HG03159 (cell line): Measurements from ENCODE around the gene ASXL2.

Experiments
- ATAC-seq: cut with Tn5 transposase; IDR thresholded peaks from one replicate; pipeline ENCODE4 v1.9.1; 2021; ENCODE audit warnings: mild to moderate bottlenecking, moderate library complexity; ENCODE audit not compliant: unreplicated experiment

The ASXL2 gene

DNA sequence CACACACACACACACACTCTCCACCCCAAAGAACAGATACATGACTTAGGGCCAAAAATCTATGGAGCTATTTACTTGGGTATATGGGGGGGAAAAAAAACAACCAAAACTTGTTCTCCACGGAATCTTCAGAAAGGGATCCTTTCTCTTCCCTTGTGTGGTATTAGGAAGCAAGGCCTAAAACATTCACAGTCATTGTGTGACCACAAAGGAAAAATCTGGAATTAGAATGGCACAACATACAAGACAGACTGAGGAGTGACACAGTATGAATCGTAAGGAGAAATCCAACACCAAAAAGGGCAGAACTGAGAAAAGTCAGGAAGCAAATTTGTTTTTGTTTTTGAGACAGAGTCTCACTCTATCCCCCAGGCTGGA lies 70.3 kb downstream of the ASXL2 start:
- ATAC-seq = no peak

DNA sequence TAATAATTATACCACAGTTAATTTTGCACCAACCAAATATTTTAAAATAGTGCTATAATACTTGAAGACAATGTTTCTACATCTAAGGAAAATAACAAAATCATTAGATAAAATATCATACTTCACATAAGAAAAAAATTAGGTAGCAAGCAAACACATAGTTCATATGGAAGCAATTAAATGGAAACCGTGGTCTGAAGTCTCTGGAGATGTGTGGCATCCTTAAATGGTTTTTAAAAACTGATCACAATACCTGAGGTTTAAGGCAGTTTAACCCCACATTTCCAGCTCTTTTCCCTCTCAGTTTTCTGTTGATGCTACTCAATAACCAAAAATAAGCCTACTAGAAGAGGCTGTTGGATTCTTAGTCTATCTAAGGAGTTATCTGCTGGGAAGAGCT lies 71.3 kb downstream of the ASXL2 start:
- no peak for ATAC-seq

DNA sequence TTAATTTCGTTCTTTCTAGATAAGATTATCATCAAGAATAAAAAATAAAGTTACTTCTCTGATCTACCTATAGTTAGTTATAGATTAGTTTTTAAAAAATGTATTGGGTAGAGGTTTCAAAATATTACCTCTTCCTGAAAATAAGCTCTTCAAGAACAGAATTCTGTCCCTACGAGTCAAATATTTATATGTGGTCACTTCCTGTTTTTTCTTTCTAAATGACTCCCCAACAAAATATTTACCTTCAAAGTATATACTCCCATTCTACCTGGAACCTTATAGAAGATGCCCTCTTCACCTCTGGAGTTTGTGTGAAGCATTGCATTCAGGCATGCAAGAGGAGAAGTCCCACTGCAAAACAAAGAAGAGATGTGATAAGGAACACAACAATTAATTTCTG lies 72.3 kb downstream of the ASXL2 start:
- ATAC-seq = no peak

DNA sequence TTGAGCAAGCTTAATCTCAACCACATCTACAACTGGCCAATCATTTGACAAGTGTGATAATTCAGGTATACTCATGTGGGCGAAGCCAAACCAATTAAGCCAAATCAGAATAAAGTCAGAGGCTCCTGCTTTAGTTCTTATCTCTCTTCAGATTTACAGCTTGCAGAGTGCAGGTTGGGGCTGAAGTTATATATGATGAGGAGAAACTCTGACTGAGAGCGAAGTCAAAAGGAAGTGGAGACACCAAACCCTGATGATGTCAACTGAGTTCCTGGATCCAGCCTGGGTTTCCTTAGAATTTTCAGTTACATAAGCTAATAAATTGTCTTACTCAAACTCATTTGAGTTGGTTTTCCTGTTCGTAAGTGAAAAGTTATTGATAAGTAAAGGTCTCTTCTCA lies 73.9 kb downstream of the ASXL2 start:
- no peak for ATAC-seq

DNA sequence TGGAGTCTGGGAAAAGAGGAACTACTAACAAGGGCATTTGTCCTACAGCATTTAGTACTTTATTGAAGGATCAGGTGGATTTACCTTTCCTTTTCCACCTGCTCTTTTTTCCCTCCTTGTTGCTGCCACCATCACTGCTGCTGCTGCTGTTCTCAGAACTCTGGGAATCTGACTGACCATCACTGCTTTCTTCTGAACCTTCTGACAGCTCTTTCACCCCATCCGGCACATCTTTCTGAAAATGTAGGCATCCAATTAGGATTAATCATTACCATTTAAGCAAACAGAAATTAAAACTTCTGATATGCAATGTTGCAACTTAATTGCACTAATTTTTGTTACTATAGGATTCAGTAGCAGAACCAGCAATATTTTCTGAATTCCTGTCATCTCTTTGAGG lies 79.0 kb downstream of the ASXL2 start:
- no peak for ATAC-seq

DNA sequence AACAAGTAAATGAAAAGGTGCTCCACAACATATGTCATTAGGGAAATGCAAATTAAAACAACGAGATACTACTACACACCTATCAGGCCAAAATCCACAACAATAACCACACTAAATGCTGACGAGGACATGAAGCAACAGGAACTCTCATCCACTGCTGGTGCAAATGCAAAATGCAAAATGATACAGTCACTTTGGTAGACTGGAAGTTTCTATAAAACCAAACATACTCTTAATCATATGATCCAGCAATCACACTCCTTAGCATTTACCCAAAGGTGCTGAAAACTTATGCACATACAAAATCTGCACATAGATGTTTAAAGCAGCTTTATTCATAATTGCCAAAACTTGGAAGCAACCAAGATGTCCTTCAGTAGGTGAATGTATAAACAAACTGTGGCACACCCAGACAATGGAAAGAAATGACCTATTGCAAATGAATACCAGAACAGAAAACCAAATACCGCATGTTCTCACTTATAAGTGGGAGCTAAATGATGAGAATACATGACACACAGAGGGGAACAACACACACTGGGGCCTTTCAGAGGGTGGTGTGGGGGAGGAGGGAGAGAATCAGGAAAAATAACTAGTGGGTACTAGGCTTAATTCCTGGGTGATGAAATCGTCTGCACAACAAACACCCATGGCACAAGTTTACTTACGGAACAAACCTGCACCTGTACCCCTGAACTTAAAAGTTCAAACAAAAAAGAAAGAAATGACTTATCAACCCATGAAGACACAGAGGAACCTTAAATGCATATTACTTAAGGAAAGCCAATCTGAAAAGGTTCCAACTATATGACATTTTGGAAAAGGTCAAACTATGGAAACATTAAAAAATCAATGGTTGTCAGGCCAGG lies 80.4 kb downstream of the ASXL2 start:
- no peak for ATAC-seq

DNA sequence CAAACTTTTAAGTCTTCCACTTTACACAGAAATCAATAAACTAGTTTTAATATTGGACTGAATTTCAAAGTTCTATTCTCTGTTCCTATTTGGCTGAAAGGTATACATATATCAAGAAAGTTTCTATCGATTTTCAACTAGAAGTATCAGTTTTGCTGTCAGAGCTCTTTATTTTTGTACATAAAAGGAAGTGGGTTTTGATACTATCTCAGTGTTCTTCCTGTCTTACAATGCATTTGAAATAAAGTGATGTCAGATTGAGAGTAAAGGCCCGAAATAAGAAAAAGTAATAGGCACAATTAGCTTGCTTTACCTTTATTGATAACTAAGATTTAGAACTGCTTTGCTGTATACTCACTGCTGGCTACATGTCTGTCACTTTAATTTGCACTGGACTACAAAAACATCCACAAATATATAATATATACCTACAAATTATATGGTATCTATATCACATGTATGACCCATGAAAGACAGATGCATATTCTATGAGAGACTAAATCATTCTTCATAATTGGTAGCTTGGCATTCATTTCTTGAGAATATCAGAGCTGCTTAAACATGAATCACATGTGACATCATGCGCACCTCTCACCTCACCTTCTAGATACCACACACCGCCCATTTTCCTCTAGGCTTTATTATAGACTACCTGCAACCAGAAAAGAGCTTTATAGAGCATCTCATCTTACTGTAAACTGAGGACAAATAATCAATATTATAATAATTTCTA lies 83.6 kb downstream of the ASXL2 start:
- ATAC-seq = no peak

DNA sequence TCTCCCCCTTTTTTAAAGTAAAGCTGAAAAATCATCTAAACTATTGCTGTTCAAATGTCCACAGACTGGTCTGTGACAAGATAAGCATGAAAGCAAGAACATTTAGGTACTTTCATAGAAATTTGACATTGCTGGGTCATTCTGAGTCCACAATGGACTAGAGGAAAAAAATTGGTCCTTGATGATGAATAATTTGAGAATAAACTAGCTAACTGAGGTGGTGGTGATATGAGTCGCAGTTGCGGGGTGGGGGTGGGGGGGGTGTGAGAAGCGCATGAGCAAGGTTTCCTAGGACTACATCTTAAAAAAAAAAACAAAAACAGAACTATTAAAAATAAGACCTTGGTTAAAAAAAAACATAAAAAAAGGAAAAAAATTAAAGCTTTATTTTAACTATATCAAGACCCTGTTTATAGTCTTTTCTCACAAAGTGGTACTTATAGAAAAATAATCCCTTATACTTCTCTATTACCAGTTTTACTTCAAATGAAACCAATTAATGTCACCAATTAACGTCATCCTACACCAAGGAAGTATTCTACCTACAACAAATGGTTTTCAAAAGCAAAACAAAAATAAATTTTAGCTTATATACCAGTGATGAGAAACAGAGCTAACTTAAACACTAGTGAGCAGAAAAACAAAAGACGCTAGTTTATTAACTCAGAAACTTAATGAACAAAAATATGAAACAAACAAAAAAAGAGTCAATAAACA lies 88.1 kb downstream of the ASXL2 start:
- ATAC-seq = no peak

DNA sequence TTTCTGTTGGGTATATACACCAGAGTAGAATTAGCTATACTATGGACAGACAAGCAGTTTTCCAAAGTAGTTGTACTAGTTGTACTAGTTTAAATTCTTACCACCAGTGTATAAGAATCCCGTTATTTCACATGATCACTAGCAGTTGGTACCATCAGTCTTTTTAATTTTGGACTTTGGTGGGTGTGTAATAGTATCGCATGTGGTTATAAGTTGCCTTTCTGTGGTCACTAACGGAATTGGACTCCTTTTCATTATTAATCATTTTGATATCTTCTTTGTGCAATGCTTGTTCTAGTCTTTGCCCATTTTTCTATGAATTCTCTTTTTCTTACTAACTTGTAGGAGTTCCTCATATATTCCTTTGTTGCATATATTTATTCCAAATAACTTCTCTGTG lies 89.8 kb downstream of the ASXL2 start:
- ATAC-seq = no peak

DNA sequence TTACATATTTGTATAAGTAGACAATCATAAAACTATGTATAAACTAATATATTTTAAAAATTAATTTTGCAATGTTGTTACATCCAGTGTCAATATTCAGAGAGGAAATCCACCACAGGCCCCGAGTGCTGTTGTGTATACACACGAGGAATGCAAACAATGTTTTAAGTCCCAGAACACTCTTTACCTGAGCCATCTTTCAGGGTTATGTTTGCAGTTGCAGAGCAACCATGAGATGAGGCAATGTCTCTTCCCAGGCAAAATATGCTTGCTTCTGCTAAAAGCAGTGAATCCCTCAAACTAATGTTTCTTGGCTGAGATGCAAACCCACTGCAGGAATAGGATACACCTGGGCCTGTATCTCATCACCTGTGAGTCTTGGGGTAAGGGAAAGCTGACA lies 91.3 kb downstream of the ASXL2 start:
- ATAC-seq = no peak

DNA sequence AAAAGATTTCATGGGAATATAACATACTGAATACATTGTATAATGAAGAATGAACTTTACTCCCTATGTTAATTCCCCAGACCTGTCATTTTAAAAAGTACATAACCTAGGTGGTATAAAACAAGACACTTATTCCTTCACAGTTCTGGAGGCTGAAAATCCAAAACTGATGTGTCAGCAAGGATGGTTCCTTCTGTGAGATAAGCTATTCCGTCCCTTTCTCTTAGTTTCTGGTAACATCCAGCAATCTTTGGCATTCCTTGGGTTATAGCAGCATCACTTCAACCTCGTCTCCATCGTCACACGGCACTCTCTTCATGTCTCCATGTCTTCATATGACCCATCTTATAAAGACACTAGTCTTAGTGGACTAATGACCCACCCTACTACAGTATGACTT lies 93.9 kb downstream of the ASXL2 start:
- no peak for ATAC-seq

DNA sequence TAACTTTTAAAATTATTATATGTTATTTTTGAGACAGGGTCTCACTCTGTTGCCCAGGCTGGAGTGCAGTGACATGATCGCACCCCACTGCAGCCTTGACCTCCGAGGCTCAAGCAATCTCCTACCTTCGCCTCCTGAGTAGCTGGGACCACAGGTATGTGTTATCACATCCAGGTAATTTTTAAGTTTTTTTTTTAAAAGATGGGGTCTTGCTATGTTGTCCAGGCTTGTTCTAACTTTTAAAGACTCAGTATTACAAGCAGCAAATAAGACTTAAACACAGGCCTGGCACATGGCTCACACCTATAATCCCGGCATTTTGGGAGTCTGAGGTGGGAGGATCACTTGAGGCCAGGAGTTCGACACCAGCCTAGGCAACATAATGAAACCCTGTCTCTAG lies 101.2 kb downstream of the ASXL2 start:
- ATAC-seq = no peak

DNA sequence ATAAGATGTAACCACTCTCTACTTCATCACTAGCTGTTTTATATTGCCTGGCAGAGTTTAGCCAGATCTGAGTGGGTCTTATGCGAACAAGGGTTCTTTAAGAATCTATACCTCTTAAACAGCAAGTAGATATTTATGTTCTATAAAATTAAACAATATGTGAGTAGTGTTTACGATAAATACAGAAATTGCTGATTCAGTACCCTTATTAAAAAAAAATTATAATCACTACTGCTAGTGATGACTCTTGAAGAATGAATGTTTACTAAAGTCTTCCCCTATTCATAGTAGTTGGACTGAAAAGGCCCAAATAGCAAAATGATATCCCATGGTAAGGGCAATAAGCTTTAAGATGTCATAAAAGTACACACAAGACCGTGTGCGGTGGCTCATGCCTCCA lies 106.2 kb downstream of the ASXL2 start:
- no peak for ATAC-seq

DNA sequence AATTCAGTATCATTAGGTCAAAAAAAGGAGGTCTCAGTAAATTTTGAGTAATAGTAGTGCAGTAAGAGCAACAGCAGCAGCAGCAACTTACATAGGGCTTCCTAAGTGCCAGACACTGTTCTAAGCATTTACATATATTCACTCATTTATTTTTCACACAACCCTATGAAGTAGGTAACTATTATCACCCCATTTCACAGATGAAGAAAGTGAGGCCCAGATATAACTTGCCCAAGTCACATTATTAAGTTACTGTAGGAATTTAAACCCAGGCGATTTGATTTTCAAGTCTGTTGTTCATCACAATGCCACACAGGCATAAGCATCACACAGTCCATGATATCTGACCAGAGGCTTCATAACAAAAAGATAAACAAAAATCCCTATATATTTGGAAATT lies 114.7 kb downstream of the ASXL2 start:
- ATAC-seq = no peak

DNA sequence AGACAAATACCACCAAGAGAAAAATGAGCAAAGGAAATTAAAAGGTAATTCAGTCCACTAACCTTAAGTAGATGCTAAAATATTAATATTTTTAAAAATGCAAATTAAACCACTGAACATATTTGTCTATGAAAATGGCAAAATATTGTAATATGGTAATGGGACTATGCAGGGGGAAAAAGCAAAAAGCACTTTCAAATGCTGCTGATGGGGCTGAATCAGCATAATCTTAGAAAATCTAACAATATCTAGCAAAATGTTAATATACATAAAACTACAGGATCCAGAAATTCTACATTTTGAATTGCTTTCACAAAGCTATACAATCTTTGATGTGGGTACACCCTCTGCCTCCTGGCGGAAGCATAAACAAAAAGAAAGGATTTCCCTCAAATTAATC lies 118.0 kb downstream of the ASXL2 start:
- no peak for ATAC-seq

DNA sequence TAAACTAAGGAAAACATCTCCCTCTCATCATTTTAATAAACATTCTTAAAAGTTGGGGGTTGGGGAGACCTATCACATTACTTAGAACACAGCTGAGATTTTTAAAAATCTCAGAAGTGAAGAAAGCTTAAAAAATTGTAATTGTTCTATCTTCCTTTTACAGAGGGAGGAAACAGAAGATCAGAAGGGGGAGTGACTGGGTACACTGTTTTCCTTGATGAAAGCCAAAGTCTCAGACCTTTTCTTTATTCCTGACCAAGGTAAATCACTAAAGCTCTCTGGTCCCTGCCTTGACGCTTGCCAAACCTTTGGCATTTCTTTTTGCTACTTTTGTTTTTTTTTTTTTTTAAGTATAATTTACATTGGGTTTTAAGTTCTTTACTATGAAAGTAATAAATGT lies 119.9 kb downstream of the ASXL2 start:
- ATAC-seq = no peak

DNA sequence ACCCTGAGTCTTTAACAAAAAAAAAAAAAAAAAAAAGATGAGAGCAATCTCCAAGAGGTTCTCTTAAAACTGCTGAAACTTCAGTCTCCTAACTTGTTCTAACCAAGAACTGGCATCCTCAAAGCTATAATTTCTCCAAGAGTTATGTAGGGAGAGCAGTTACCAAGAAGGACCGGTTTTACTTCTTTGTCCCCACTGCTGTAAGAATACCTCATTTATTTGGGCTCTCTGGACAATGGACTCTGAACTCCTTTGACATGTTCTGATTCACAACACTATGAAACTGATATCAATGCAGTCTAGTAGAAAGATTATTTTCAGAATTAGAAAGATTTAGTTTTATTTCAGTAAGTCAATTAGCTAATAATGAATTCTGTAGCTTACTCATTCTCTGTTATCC lies 120.4 kb downstream of the ASXL2 start:
- ATAC-seq = no peak

DNA sequence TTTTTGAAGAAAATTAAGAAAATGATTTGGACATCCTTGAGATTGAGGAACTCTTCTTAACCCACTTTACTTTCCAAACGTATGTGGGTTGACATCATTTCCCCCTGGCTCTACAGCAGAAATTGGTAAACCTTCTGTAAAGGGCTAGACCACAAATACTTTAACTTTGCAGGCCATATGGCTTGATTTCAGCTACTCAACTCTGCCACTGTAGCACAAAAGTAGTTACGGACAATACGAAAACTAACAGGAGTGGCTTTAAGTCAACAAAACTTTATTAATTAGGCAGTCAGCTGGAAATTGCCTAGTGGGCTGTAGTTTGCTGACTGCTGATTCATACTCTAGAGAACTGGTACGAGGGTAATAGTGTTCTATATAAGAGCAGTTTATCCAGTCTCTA lies 121.8 kb downstream of the ASXL2 start:
- no peak for ATAC-seq

DNA sequence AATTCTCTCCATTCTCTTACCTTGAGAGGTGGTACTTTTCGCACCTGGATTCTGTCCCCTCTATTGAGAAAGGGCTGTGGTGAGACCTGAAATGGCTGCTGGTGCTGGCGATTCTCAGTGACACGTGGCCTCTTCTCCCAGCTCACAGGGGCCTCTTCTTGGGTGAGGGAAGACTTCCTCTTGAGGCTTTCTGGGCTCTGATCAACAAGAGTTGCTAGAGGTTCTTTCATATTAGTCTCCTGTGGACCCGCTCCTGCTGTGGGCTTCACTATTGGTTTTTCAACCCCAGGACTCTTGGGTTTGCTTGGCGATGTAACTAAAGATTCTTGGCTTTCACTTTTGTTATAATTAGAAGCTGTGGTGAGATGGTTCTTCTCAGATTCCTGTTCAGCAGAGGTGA lies 128.6 kb downstream of the ASXL2 start:
- no peak for ATAC-seq

DNA sequence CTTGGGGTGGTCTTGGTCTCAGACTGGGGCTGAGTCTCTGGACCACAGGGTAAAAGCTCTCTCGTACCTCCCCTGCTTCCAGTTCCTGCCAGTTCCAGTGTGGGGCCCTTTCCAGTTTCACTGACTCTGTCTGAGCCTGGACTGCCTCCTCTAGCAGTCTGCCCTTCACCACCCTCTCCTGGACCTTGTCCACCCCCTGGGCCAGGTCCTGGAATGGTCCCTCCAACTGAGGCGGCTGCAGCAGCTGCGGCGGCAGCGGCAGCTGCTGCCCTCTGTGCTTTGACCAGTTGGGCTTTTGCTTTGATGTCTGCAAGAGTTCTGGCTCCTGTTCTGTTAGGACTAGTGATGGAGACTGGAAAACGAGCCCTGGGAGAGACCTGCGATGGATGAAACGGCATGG lies 134.2 kb downstream of the ASXL2 start:
- ATAC-seq = no peak

DNA sequence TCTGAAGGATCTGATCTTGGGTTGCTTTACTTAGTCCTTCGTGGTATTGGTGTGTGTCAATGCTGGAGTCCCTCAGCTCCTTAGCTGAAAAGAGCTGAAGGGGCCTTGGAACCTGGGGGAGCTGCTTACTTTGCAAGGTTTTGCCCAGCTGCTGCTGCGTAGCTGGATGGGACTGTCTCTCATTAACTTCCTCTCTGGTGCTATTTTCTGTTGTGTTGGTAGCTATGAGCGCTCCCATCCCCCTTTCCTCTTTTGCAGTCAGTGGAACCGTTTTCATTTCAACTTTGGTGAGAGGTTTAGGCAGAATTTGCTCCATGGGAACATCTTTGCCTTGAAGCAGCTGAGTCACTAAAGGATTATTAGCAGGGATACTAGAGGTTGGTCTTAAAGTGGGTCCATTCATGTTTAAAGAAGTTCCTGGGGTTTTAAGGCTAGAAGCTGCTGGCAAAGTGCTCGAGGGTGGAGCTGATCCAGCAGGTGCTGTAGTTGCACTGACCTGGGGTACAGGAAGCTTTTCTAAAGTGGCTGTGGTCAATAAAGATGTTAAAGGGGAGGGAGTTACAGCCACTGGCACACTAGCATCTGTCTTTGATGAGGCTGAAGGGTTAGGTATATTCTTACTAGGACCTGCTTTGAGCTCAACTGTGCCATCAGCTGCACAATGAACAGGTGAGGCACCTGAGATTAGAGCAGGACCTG lies 135.0 kb downstream of the ASXL2 start:
- ATAC-seq = no peak
